PC-9 (cell line): Measurements from ENCODE around the gene EGF.

Source experiments
- CTCF ChIP-seq: fragments of 200-600 bp; sonication (generic); conservative IDR thresholded peaks from 2 replicates; pipeline ENCODE4 v1.6.1; 2017; ENCODE audit warnings: mixed run types, antibody characterized with exemption, mild to moderate bottlenecking, moderate library complexity
- EZH2 ChIP-seq: fragments of 200-600 bp; sonication (generic); IDR thresholded peaks from 2 replicates; pipeline ENCODE4 v1.8.0; 2017; ENCODE audit warnings: antibody characterized with exemption, low read depth

GRCh38 chr4:109914322-109914721 lies 1.6 kb downstream of the EGF start:
- TF ChIP-seq EZH2: no peak
- no peak for TF ChIP-seq CTCF
